GM12891 (cell line): ENCODE measurements around the gene CENPS.

Source experiments
- DNase-seq: peaks from one replicate; pipeline ENCODE4 v3.0.0; 2011; ENCODE audit warnings: low spot score; ENCODE audit not compliant: insufficient read length
- FAIRE-seq: peaks from 2 replicates; lab custom pipeline; 2011; peaks lifted over from hg19 to GRCh38; lab: Jason Lieb, UNC
- POLR2A ChIP-seq: IDR thresholded peaks from 2 replicates; pipeline ENCODE4 v1.6.1; 2011; ENCODE audit warnings: low read depth, low read length, control low read depth
- POLR2AphosphoS5 ChIP-seq: IDR thresholded peaks from 2 replicates; pipeline ENCODE4 v1.6.1; 2011; ENCODE audit warnings: low read depth, low read length, control low read depth
- POU2F2 ChIP-seq: IDR thresholded peaks from 2 replicates; pipeline ENCODE4 v1.6.1; 2011; ENCODE audit warnings: low read depth, mild to moderate bottlenecking, control low read depth, low read length, moderate library complexity
- SPI1 ChIP-seq: IDR thresholded peaks from 2 replicates; pipeline ENCODE4 v1.6.1; 2011; ENCODE audit warnings: low read depth, low read length, control low read depth
- TAF1 ChIP-seq: IDR thresholded peaks from 2 replicates; pipeline ENCODE4 v1.6.1; 2011; ENCODE audit warnings: low read depth, low read length, control low read depth

The CENPS gene

DNA sequence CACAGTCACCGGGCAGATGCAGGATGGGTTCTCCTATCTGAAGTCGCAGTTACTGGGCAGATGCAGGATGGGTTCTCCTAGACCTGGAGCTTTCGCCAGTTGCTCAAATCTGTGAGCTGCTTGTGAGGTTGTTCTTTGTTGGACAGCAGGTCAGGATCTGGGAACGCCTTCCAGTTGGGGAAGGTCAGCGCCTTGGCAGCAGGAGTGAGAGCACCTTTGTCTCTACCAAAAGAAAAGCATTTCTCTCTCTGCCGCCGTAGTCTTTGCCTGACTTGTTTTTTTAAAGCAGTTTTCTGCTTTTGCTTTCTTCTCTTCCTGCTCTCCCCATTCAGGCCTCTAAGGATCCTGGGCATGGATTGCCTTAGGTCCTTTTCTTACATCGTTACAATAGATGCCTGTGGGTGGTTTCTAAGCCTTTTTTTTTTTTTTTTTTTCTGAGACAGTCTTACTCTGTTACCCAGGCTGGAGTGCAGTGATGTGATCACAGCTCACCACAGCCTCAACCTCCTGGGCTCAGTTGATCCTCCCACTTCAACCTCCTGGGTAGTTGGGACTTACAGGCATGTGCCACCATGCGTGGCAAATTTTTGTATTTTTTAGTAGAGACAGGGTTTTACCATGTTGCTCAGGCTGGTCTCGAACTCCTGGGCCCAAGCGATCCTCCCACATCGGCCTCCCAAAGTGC lies 60.2 kb downstream of the CENPS start:
- DNase-seq: no peak
- no peak for FAIRE-seq
- TF ChIP-seq SPI1: no peak
- TF ChIP-seq TAF1: no peak
- TF ChIP-seq POU2F2: no peak
- TF ChIP-seq POLR2A: no peak
- no peak for TF ChIP-seq POLR2AphosphoS5
